22Rv1 (cell line): ENCODE results near the gene IP6K3.

ENCODE experiments used
- ZFX ChIP-seq: fragments of 450-650 bp; IDR thresholded peaks from 2 replicates; pipeline ENCODE4 v1.6.1; 2017; ENCODE audit warnings: antibody characterized with exemption, borderline replicate concordance
- TF ChIP-seq, protein P1 (sequence below): fragments of 450-650 bp; IDR thresholded peaks from 2 replicates; pipeline ENCODE4 v1.5.1; 2017; ENCODE audit warnings: mild to moderate bottlenecking

DNA sequence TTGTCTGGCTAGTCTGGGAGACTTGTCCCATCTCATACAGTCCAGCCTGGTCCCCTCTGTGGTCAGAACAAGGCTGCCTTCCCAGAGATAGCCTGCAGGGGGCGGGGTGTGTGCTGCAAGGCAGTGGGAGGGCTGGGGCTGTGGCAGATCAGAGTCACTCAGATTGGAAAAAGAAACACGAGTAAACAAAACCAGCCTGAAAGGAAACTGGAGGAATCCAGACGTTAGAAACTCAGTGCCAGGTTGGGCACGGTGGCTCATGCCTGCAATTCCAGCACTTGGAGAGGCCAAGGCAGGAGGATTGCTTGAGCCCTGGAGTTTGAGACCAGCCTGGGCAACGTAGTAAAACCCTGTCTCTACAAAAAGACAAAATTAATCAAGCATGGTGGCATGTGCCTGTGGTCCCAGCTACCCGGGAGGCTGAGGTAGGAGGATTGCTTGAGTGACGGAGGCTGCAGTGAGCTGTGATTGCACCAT is 22.0 kb upstream of the IP6K3 start:
- TF ChIP-seq, protein P1, sequence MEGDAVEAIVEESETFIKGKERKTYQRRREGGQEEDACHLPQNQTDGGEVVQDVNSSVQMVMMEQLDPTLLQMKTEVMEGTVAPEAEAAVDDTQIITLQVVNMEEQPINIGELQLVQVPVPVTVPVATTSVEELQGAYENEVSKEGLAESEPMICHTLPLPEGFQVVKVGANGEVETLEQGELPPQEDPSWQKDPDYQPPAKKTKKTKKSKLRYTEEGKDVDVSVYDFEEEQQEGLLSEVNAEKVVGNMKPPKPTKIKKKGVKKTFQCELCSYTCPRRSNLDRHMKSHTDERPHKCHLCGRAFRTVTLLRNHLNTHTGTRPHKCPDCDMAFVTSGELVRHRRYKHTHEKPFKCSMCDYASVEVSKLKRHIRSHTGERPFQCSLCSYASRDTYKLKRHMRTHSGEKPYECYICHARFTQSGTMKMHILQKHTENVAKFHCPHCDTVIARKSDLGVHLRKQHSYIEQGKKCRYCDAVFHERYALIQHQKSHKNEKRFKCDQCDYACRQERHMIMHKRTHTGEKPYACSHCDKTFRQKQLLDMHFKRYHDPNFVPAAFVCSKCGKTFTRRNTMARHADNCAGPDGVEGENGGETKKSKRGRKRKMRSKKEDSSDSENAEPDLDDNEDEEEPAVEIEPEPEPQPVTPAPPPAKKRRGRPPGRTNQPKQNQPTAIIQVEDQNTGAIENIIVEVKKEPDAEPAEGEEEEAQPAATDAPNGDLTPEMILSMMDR: peak; percentile 96
- no peak for TF ChIP-seq ZFX
